GM12878 (cell line): Measurements from ENCODE around the gene PRKCB. TPM values are rescaled to one million over a fixed set of nuclear protein-coding genes. Genes with fewer than 3 reads are reported as not detected.

Experiments
- ATAC-seq: fragments of 200-7000 bp; cut with Tn5 transposase; 3 replicates; pipeline ENCODE4 v1.9.1; 2020; ENCODE audit warnings: mild to moderate bottlenecking, moderate library complexity
- BruUV-seq: library from RNA; stranded (reverse); fragments of 400-500 nt; replicated peaks from 2 replicates; lab custom pipeline; 2021; lab: Mats Ljungman, UMichigan
- CTCF ChIA-PET: fragments of 300-600 bp; sonication (Branson Sonifier 250); formaldehyde crosslinking; extraction: SDS; loops from one replicate; lab custom pipeline; 2021; ENCODE audit warnings: inconsistent platforms; lab: Yijun Ruan, JAX
- POLR2A ChIA-PET: fragments of 350-600 bp; formaldehyde crosslinking; extraction: SDS; loops from one replicate; lab custom pipeline; 2021; ENCODE audit warnings: inconsistent platforms; lab: Charles Lee
- RAD21 ChIA-PET: fragments of 300-600 bp; sonication (Branson Sonifier 250); formaldehyde crosslinking; loops from one replicate; lab custom pipeline; 2023; ENCODE audit warnings: antibody characterized with exemption; ENCODE audit not compliant: unreplicated experiment; lab: Charles Lee
- SMC1A ChIA-PET: fragments of 300-600 bp; sonication (Branson Sonifier 250); formaldehyde crosslinking; loops from one replicate; lab custom pipeline; 2023; ENCODE audit not compliant: unreplicated experiment, uncharacterized antibody; lab: Charles Lee
- DNase-seq: peaks from one replicate; pipeline ENCODE4 v3.0.0-alpha.2; 2011; ENCODE audit warnings: low read depth, low spot score
- FAIRE-seq: peaks from 3 replicates; lab custom pipeline; 2011; peaks lifted over from hg19 to GRCh38; lab: Jason Lieb, UNC
- H2AFZ ChIP-seq: 2 replicates; pipeline ENCODE4 v1.6.0; 2011; ENCODE audit warnings: low read depth, low read length, control low read depth; ENCODE audit not compliant: control insufficient read depth
- H3K27ac ChIP-seq: 2 replicates; pipeline ENCODE4 v1.5.1; 2011; ENCODE audit warnings: control low read depth; ENCODE audit not compliant: control insufficient read depth, insufficient read depth
- H3K27me3 ChIP-seq, 2 experiments: replicated peaks in 1 of 2; 2 replicates each; pipeline versions ENCODE4 v1.6.0 to v1.6.1; 2011; ENCODE audit warnings: low read length in 1 of 2; ENCODE audit not compliant: control insufficient read depth in 2 of 2, insufficient read depth in 2 of 2
- H3K36me3 ChIP-seq, 2 experiments: 2 replicates each; pipeline ENCODE4 v1.5.1; 2011; ENCODE audit warnings: low read length in 1 of 2; ENCODE audit not compliant: control insufficient read depth in 2 of 2, insufficient read depth in 2 of 2
- H3K4me1 ChIP-seq: 2 replicates; pipeline ENCODE4 v1.6.1; 2011; ENCODE audit warnings: mild to moderate bottlenecking, low read length, moderate library complexity, mixed read lengths; ENCODE audit not compliant: control insufficient read depth, insufficient read depth
- H3K4me2 ChIP-seq: 2 replicates; pipeline ENCODE4 v1.6.0; 2011; ENCODE audit warnings: control low read depth; ENCODE audit not compliant: control insufficient read depth, insufficient read depth
- H3K4me3 ChIP-seq: fragments of 200-600 bp; sonication (generic); 2 replicates; pipeline ENCODE4 v1.5.1; 2016
- H3K79me2 ChIP-seq: 2 replicates; pipeline ENCODE4 v1.6.0; 2011; ENCODE audit warnings: low read length; ENCODE audit not compliant: control insufficient read depth, insufficient read depth
- H3K9ac ChIP-seq: 2 replicates; pipeline ENCODE4 v1.8.0; 2011; ENCODE audit warnings: low read length, control low read depth, mixed read lengths; ENCODE audit not compliant: control insufficient read depth, insufficient read depth
- H3K9me3 ChIP-seq: replicated peaks from 3 replicates; pipeline ENCODE4 v1.5.1; 2011; ENCODE audit warnings: mild to moderate bottlenecking, low read length; ENCODE audit not compliant: control insufficient read depth, insufficient read depth
- H4K20me1 ChIP-seq: 2 replicates; pipeline ENCODE4 v1.6.0; 2011; ENCODE audit not compliant: control insufficient read depth, insufficient read depth
- ATF7 ChIP-seq: fragments of 450-650 bp; IDR thresholded peaks from 2 replicates; pipeline ENCODE4 v1.6.1; 2016; ENCODE audit warnings: low read depth, mild to moderate bottlenecking
- BCL11A ChIP-seq: IDR thresholded peaks from 2 replicates; pipeline ENCODE4 v1.6.1; 2011; ENCODE audit warnings: low read depth, low read length
- CBX5 ChIP-seq: sonication (generic); IDR thresholded peaks from 2 replicates; pipeline ENCODE4 v1.6.1; 2016; ENCODE audit warnings: low read depth, moderate library complexity, mild to moderate bottlenecking, inconsistent platforms
- E4F1 ChIP-seq: fragments of 450-650 bp; IDR thresholded peaks from 2 replicates; pipeline ENCODE4 v1.6.1; 2018; ENCODE audit warnings: borderline replicate concordance, mild to moderate bottlenecking; ENCODE audit not compliant: partially characterized antibody
- EZH2 ChIP-seq: IDR thresholded peaks from 2 replicates; pipeline ENCODE4 v1.6.1; 2012; ENCODE audit warnings: low read depth, mild to moderate bottlenecking, control low read depth, inconsistent platforms, low read length, borderline replicate concordance; ENCODE audit not compliant: control insufficient read depth
- HDGF ChIP-seq: fragments of 450-650 bp; IDR thresholded peaks from 2 replicates; pipeline ENCODE4 v1.6.1; 2016; ENCODE audit warnings: antibody characterized with exemption
- MTA2 ChIP-seq: fragments of 450-650 bp; IDR thresholded peaks from 2 replicates; pipeline ENCODE4 v1.6.1; 2016; ENCODE audit warnings: low read depth, mild to moderate bottlenecking, moderate library complexity
- POLR2A ChIP-seq: IDR thresholded peaks from 2 replicates; pipeline ENCODE4 v1.6.1; 2011; ENCODE audit warnings: low read depth, mild to moderate bottlenecking, low read length
- RBBP5 ChIP-seq: fragments of 200-600 bp; sonication (generic); conservative IDR thresholded peaks from 2 replicates; pipeline ENCODE4 v1.6.1; 2016
- STAT3 ChIP-seq: IDR thresholded peaks from 2 replicates; pipeline ENCODE4 v1.6.1; 2011; ENCODE audit warnings: low read depth, low read length, improper control_type of control experiment
- ZNF217 ChIP-seq: fragments of 450-650 bp; IDR thresholded peaks from 2 replicates; pipeline ENCODE4 v1.6.1; 2017; ENCODE audit warnings: antibody characterized with exemption, mild to moderate bottlenecking
- ZNF24 ChIP-seq: fragments of 450-650 bp; IDR thresholded peaks from 2 replicates; pipeline ENCODE4 v1.6.1; 2017; ENCODE audit warnings: antibody characterized with exemption, mild to moderate bottlenecking
- WGBS: methylation state at CpG from one replicate; pipeline ENCODE4 v1.1.6; 2016; ENCODE audit warnings: low lambda C conversion rate; ENCODE audit not compliant: insufficient replicate concordance, insufficient coverage; ENCODE audit errors: missing lambda C conversion rate; 5-methylcytosine and 5-hydroxymethylcytosine counted together
- in situ Hi-C: fragments of 300-500 bp; cut with MboI; formaldehyde crosslinking; loops from 9 replicates; pipeline ENCODE4 v1.14.3; 2018; ENCODE audit warnings: mixed read lengths
- intact Hi-C: fragments of 100-400 bp; cut with micrococcal nuclease; formaldehyde crosslinking; loops from one replicate; pipeline ENCODE4 v1.14.2; 2022; ENCODE audit not compliant: unreplicated experiment
- polyA plus RNA-seq, 11 experiments: library from polyadenylated mRNA; depleted of rRNA in 4 of 11; unstranded in 6 of 11; stranded (reverse) in 5 of 11; fragments of >200 nt; fragmentation: Nextera tagmentation in 4 of 11; fragmentation: Illumina TruSeq in 1 of 11; extraction: Ambion mirVana in 4 of 11; extraction: Trizol in 1 of 11; gene quantifications; 1 replicate in 1 of 11; 2 replicates in 10 of 11; pipeline versions ENCODE4 v1.2.1 to v1.2.3, GENCODE V29; 2011 to 2016; ENCODE audit warnings: inconsistent platforms in 2 of 11, missing spikeins in 2 of 11, low read depth in 1 of 11
- total RNA-seq, 4 experiments: library from RNA; depleted of rRNA in 3 of 4; stranded (reverse); fragments of >200 nt in 3 of 4; fragmentation: Illumina TruSeq in 1 of 4; extraction: Trizol in 1 of 4; gene quantifications; 2 replicates each; pipeline versions ENCODE4 v1.2.1 to v1.2.3, GENCODE V29; 2013 to 2021
- TF ChIP-seq, protein P1 (sequence below): IDR thresholded peaks from 2 replicates; pipeline ENCODE4 v1.6.1; 2011; ENCODE audit warnings: borderline replicate concordance, low read depth, mild to moderate bottlenecking, moderate library complexity, mixed read lengths, low read length; ENCODE audit not compliant: insufficient read depth; ENCODE audit errors: extremely low read length

Gene PRKCB
- total and polyA plus RNA-seq, 10 of the 15 experiments (the other 5 are each of a cell fraction or from before 2014, with no cell fraction given), result 21.4 to 158 (median 97.3) TPM

DNA sequence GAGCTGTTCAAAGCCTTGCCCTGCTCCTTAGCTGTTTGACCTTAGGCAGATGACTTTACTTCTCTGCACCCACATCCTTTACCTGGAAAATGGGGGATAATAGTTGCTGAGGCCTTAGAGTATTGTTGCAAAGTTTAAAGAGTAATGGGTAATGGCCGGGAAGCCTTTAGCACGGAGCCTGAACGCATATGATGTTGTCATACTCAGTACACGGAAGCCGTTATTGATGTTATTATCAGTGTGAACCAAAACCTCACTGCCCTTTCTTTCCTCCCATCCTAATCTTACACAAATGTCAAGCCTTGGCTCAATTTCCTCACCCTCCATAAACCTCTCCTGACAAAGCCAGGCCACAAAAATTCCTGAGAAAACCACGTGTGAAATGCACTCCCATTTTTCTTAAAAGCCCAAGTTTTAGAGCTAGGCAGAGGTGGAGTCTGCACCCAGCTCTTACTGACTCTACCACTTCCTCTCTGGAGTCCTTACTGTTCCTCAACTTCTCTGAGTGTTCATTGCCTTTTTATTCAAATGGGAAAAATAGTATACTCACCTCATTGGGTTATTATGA lies 353.1 kb downstream of the PRKCB start (continued):
- TF ChIP-seq EZH2 (no peak), HDGF (no peak), STAT3 (no peak), ZNF24 (no peak), POLR2A (no peak), RBBP5 (no peak), ZNF217 (no peak)
- TF ChIP-seq, protein P1, sequence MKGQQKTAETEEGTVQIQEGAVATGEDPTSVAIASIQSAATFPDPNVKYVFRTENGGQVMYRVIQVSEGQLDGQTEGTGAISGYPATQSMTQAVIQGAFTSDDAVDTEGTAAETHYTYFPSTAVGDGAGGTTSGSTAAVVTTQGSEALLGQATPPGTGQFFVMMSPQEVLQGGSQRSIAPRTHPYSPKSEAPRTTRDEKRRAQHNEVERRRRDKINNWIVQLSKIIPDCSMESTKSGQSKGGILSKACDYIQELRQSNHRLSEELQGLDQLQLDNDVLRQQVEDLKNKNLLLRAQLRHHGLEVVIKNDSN, result no peak

DNA sequence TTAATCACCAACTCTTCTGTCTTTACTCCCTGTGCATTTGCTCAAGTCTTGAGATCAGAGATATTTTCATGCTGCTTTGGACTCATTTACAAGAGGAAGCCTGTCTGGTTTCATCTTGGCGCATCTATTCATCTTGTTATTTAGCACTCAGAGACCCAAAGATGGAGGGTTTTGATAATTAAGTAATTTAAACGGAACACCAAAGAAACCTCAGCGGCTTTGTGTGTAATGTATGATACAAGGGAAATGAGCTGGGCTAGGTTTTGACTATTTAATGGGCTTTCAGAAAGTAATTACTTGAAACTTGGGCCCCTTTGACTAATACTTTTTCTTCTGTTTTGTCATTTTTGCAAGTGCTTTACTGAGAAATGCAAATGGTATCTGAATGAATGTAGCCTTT lies 354.2 kb downstream of the PRKCB start:
- H3K36me3 ChIP-seq, result peaks cover 11 to 45% of the 10 kb centered on the region in 2 experiments
- intact Hi-C loops, result loop anchor here (10.0 kb wide), 1 partner anchor 65 kb away; the partner anchor contains the start of gene CACNG3
- TF ChIP-seq ATF7 (peak; percentile 16; the same call in 1 of the 2 replicates), CBX5 (no peak), MTA2 (peak; percentile 93), E4F1 (no peak), BCL11A (peak; percentile 56; the same call in 1 of the 2 replicates)

More for the DNA sequence above, 354.2 kb downstream of the PRKCB start:
- no peak for DNase-seq
- Histone ChIP-seq H3K4me3 (no peak overlapping the region), H3K9ac (no peak overlapping the region), H2AFZ (no peak overlapping the region), H3K27me3 (no peaks in the 10 kb centered on the region), H3K4me2 (no peak overlapping the region), H3K4me1 (no peaks in the 10 kb centered on the region), H4K20me1 (no peaks in the 10 kb centered on the region), H3K27ac (no peak overlapping the region), H3K9me3 (no peaks in the 10 kb centered on the region), H3K79me2 (no peaks in the 10 kb centered on the region)
- no peak for FAIRE-seq
- SMC1A ChIA-PET, result interaction anchor here (1.2 kb wide), 1 partner anchor 19 kb away, joined by 3 read pairs; no protein-coding TSS in a partner anchor
- BruUV-seq, result no TSS peak
- in situ Hi-C loops, result no loop called here
- POLR2A ChIA-PET, result no interaction called here
- 17% methylated on average over 3 of the region's 3 CpGs for WGBS
- ATAC-seq, result peak; percentile 29; the same call in 2 of the 3 replicates
- RAD21 ChIA-PET, result interaction anchor here (1.0 kb wide), 1 partner anchor 119 kb away, joined by 4 read pairs; no protein-coding TSS in a partner anchor
- CTCF ChIA-PET, result interaction anchor here (1.6 to 2.2 kb wide), 2 partner anchors 63 to 119 kb away, joined by 3 to 7 read pairs; no protein-coding TSS in a partner anchor
